ENCODE data around the gene GRIK2. TPM values are rescaled to one million over a fixed set of nuclear protein-coding genes. Genes with fewer than 3 reads are reported as not detected.

The GRIK2 gene
- total RNA-seq, 2 donors from 2014 or later = not detected

- Mint-ChIP-seq H3K27ac (no peak overlapping the region), H3K4me3 (no peak overlapping the region), H3K27me3 (ENCODE audit: low read depth) (no peaks in the 10 kb centered on the region), H3K36me3 (ENCODE audit: insufficient read depth in 2 of 2) (no peaks in the 10 kb centered on the region), H3K9me3 (peaks cover 1 to 2% of the 10 kb centered on the region in 2 donors), H3K4me1 (ENCODE audit: low read depth) (no peaks in the 10 kb centered on the region)
- ATAC-seq (replicated peaks in 1 of 2) = no peak
- DNase-seq = no peak
These were observed 563.5 kb downstream of the GRIK2 start for GRCh38 chr6:101956961-101957360.

DNA sequence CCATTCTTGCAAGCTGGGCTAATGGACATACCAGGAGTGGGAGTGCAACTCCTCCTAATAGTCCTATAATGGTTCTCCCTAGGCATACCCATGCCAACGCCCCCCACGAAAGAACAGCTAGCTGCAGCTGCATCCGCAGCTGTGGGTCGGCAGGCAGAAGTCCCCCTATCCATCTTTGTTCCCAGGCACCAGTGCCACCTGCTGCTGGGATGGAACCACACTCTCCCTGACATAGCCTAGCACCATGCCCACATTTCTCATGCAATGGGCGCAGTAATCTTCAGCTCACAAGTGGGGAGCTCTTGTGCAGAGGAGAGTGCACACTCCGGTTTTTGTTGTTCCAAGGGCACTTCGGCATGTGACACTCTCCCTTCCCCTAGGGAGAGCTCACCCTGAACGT lies 567.8 kb downstream of the GRIK2 start:
- Mint-ChIP-seq H3K27ac (no peak overlapping the region), H3K4me1 (ENCODE audit: low read depth) (no peaks in the 10 kb centered on the region), H3K4me3 (no peak overlapping the region), H3K9me3 (peaks cover 0 to 2% of the 10 kb centered on the region in 2 donors), H3K36me3 (ENCODE audit: insufficient read depth in 2 of 2) (no peaks in the 10 kb centered on the region), H3K27me3 (ENCODE audit: low read depth) (no peaks in the 10 kb centered on the region)
- no peak for DNase-seq
- ATAC-seq (replicated peaks in 1 of 2) = no peak

GRCh38 chr6:101980924-101981323 lies 587.4 kb downstream of the GRIK2 start:
- no peak for ATAC-seq (replicated peaks in 1 of 2)
- peaks cover 2 to 3% of the 10 kb centered on the region in 2 donors for H3K9me3 Mint-ChIP-seq
- no peaks in the 10 kb centered on the region for H3K4me1 Mint-ChIP-seq (ENCODE audit: low read depth)
- DNase-seq = no peak
- peaks cover 0 to 2% of the 10 kb centered on the region in 2 donors for H3K36me3 Mint-ChIP-seq (ENCODE audit: insufficient read depth in 2 of 2)
- H3K27ac Mint-ChIP-seq = no peak overlapping the region
- no peak overlapping the region for H3K4me3 Mint-ChIP-seq
- H3K27me3 Mint-ChIP-seq (ENCODE audit: low read depth) = no peaks in the 10 kb centered on the region

DNA sequence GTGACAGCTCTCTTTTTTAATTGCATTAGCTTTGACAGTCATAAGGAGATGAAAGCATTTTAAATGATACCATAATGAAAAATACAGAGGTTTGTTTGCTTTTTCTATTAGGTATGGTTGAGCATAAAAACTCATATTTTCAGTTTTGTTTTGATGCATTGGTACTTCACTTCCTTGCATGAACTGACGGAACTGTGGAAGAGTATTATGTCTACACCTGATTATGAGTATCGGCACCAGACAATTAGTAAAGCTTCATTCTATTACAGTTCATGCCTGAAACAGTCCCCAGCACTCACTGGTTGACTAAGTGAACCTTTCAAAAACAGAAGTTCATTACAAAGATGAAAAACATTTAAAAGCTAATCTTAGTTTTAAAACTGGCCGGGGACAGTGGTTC lies 593.0 kb downstream of the GRIK2 start:
- H3K27me3 Mint-ChIP-seq (ENCODE audit: low read depth) = no peaks in the 10 kb centered on the region
- H3K4me3 Mint-ChIP-seq = no peak overlapping the region
- ATAC-seq (replicated peaks in 1 of 2) (no peak), DNase-seq (no peak)
- H3K4me1 Mint-ChIP-seq (ENCODE audit: low read depth) = no peaks in the 10 kb centered on the region
- H3K27ac Mint-ChIP-seq = no peak overlapping the region
- H3K9me3 Mint-ChIP-seq = peaks cover 0 to 2% of the 10 kb centered on the region in 2 donors
- peaks cover 0 to under 1% of the 10 kb centered on the region in 2 donors for H3K36me3 Mint-ChIP-seq (ENCODE audit: insufficient read depth in 2 of 2)

GRCh38 chr6:101992286-101992685 lies 598.8 kb downstream of the GRIK2 start:
- DNase-seq = no peak
- H3K9me3 Mint-ChIP-seq = no peaks in the 10 kb centered on the region
- H3K4me3 Mint-ChIP-seq = no peak overlapping the region
- no peaks in the 10 kb centered on the region for H3K36me3 Mint-ChIP-seq (ENCODE audit: insufficient read depth in 2 of 2)
- H3K4me1 Mint-ChIP-seq (ENCODE audit: low read depth) = no peaks in the 10 kb centered on the region
- H3K27ac Mint-ChIP-seq = no peak overlapping the region
- no peaks in the 10 kb centered on the region for H3K27me3 Mint-ChIP-seq (ENCODE audit: low read depth)
- no peak for ATAC-seq (replicated peaks in 1 of 2)

- DNase-seq (no peak), ATAC-seq (replicated peaks in 1 of 2) (no peak)
- no peak overlapping the region for H3K4me3 Mint-ChIP-seq
- H3K27me3 Mint-ChIP-seq (ENCODE audit: low read depth) = no peaks in the 10 kb centered on the region
- no peaks in the 10 kb centered on the region for H3K4me1 Mint-ChIP-seq (ENCODE audit: low read depth)
- H3K27ac Mint-ChIP-seq = no peak overlapping the region
- H3K36me3 Mint-ChIP-seq (ENCODE audit: insufficient read depth in 2 of 2) = no peaks in the 10 kb centered on the region
- H3K9me3 Mint-ChIP-seq = no peaks in the 10 kb centered on the region
These were observed 601.0 kb downstream of the GRIK2 start for GRCh38 chr6:101994521-101994920.

GRCh38 chr6:102015431-102015830 lies 621.9 kb downstream of the GRIK2 start:
- no peak for ATAC-seq (replicated peaks in 1 of 2)

DNA sequence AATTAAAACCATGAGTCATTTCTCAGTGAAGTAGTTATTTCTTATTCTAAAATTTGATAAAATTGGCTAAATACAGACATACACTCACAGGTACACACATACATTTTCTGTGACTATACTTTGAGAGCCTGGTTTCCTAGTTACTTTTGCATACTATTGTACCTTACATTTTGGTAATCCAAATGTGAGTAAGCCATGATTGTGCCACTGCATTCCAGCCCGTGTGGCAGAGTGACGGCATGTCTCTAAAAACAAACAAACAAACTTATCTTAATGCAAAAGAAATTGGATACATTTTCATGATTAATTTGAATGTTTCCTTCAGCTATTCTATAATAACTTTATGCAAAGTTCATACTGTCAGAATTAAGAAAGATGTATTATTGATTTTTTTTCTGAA lies 628.8 kb downstream of the GRIK2 start:
- peaks cover 5 to 7% of the 10 kb centered on the region in 2 donors for H3K9me3 Mint-ChIP-seq
- H3K36me3 Mint-ChIP-seq (ENCODE audit: insufficient read depth in 2 of 2) = no peaks in the 10 kb centered on the region
- no peak overlapping the region for H3K27ac Mint-ChIP-seq
- H3K27me3 Mint-ChIP-seq (ENCODE audit: low read depth) = no peaks in the 10 kb centered on the region
- no peak for ATAC-seq (replicated peaks in 1 of 2)
- DNase-seq = no peak
- no peak overlapping the region for H3K4me3 Mint-ChIP-seq
- H3K4me1 Mint-ChIP-seq (ENCODE audit: low read depth) = no peaks in the 10 kb centered on the region

More at GRCh38 chr6:102015431-102015830, 621.9 kb downstream of the GRIK2 start:
- no peaks in the 10 kb centered on the region for H3K36me3 Mint-ChIP-seq (ENCODE audit: insufficient read depth in 2 of 2)
- peaks cover 5 to 8% of the 10 kb centered on the region in 2 donors for H3K9me3 Mint-ChIP-seq
- DNase-seq = no peak
- no peaks in the 10 kb centered on the region for H3K27me3 Mint-ChIP-seq (ENCODE audit: low read depth)
- H3K4me3 Mint-ChIP-seq = no peak overlapping the region
- no peaks in the 10 kb centered on the region for H3K4me1 Mint-ChIP-seq (ENCODE audit: low read depth)
- no peak overlapping the region for H3K27ac Mint-ChIP-seq

DNA sequence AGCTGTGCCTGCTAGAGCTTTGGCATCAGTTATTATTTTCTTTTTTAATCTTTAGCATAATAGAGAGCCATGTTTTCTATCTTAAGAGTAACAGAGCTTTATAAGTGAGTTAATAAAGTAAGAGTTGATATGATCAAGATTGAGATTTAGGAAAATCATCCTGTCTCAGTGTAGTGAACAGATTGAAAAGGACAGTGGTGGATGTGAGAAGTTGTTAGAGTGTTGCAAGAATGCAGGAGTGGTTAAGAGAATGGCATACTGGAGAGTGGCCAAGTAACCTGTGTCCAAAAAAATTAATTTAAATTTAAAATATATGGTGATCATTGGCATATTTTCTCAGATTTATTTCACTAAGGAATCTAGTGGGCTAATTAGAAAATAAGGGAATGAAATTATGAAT lies 629.3 kb downstream of the GRIK2 start:
- DNase-seq (no peak), ATAC-seq (replicated peaks in 1 of 2) (no peak)
- no peaks in the 10 kb centered on the region for H3K36me3 Mint-ChIP-seq (ENCODE audit: insufficient read depth in 2 of 2)
- H3K4me3 Mint-ChIP-seq = no peak overlapping the region
- no peaks in the 10 kb centered on the region for H3K27me3 Mint-ChIP-seq (ENCODE audit: low read depth)
- no peaks in the 10 kb centered on the region for H3K4me1 Mint-ChIP-seq (ENCODE audit: low read depth)
- no peak overlapping the region for H3K27ac Mint-ChIP-seq
- H3K9me3 Mint-ChIP-seq = peaks cover 3 to 7% of the 10 kb centered on the region in 2 donors

- no peak for ATAC-seq (replicated peaks in 1 of 2)
These were observed 630.6 kb downstream of the GRIK2 start for GRCh38 chr6:102023977-102024657.

GRCh38 chr6:102026649-102027048 lies 633.1 kb downstream of the GRIK2 start:
- H3K4me3 Mint-ChIP-seq = no peak overlapping the region
- ATAC-seq (replicated peaks in 1 of 2) (no peak), DNase-seq (no peak)
- no peak overlapping the region for H3K27ac Mint-ChIP-seq
- no peaks in the 10 kb centered on the region for H3K36me3 Mint-ChIP-seq (ENCODE audit: insufficient read depth in 2 of 2)
- H3K9me3 Mint-ChIP-seq = peaks cover 4 to 11% of the 10 kb centered on the region in 2 donors
- H3K27me3 Mint-ChIP-seq (ENCODE audit: low read depth) = no peaks in the 10 kb centered on the region
- no peaks in the 10 kb centered on the region for H3K4me1 Mint-ChIP-seq (ENCODE audit: low read depth)

More at GRCh38 chr6:102023977-102024657, 630.6 kb downstream of the GRIK2 start:
- Mint-ChIP-seq H3K4me3 (no peak overlapping the region), H3K9me3 (peaks cover 1 to 7% of the 10 kb centered on the region in 2 donors), H3K27me3 (ENCODE audit: low read depth) (no peaks in the 10 kb centered on the region), H3K4me1 (ENCODE audit: low read depth) (no peaks in the 10 kb centered on the region), H3K27ac (no peak overlapping the region), H3K36me3 (ENCODE audit: insufficient read depth in 2 of 2) (no peaks in the 10 kb centered on the region)
- DNase-seq = no peak

GRCh38 chr6:102028176-102028575 lies 634.7 kb downstream of the GRIK2 start:
- Mint-ChIP-seq H3K4me3 (no peak overlapping the region), H3K27ac (no peak overlapping the region), H3K27me3 (ENCODE audit: low read depth) (no peaks in the 10 kb centered on the region), H3K36me3 (ENCODE audit: insufficient read depth in 2 of 2) (no peaks in the 10 kb centered on the region), H3K4me1 (ENCODE audit: low read depth) (no peaks in the 10 kb centered on the region), H3K9me3 (peaks cover 4 to 9% of the 10 kb centered on the region in 2 donors)
- DNase-seq (no peak), ATAC-seq (replicated peaks in 1 of 2) (no peak)

GRCh38 chr6:102038964-102039363 lies 645.5 kb downstream of the GRIK2 start:
- H3K27me3 Mint-ChIP-seq (ENCODE audit: low read depth) = no peaks in the 10 kb centered on the region
- DNase-seq (no peak), ATAC-seq (replicated peaks in 1 of 2) (no peak)
- no peak overlapping the region for H3K4me3 Mint-ChIP-seq
- peaks cover 2 to 5% of the 10 kb centered on the region in 2 donors for H3K9me3 Mint-ChIP-seq
- H3K27ac Mint-ChIP-seq = no peak overlapping the region
- H3K36me3 Mint-ChIP-seq (ENCODE audit: insufficient read depth in 2 of 2) = no peaks in the 10 kb centered on the region
- H3K4me1 Mint-ChIP-seq (ENCODE audit: low read depth) = no peaks in the 10 kb centered on the region

- Mint-ChIP-seq H3K4me1 (ENCODE audit: low read depth) (no peaks in the 10 kb centered on the region), H3K4me3 (no peak overlapping the region), H3K36me3 (ENCODE audit: insufficient read depth in 2 of 2) (no peaks in the 10 kb centered on the region), H3K9me3 (peaks cover 2 to 5% of the 10 kb centered on the region in 2 donors), H3K27ac (no peak overlapping the region), H3K27me3 (ENCODE audit: low read depth) (no peaks in the 10 kb centered on the region)
- DNase-seq (no peak), ATAC-seq (replicated peaks in 1 of 2) (no peak)
These were observed 645.9 kb downstream of the GRIK2 start for GRCh38 chr6:102039441-102039840.

All from activated T-cell treated with anti-CD3 and anti-CD28 coated beads, Interleukin-2, amount 50 U/mL, for 72 hours (primary cell).